H1 (cell line): ENCODE measurements around the gene RDH14. TPM values are rescaled to one million over a fixed set of nuclear protein-coding genes. Genes with fewer than 3 reads are reported as not detected.

Experiments
- CREB1 ChIP-seq: IDR thresholded peaks from 2 replicates; pipeline ENCODE4 v1.6.1; 2012; ENCODE audit warnings: inconsistent platforms
- JUND ChIP-seq: IDR thresholded peaks from 2 replicates; pipeline ENCODE4 v1.6.1; 2011; ENCODE audit warnings: mild to moderate bottlenecking, improper control_type of control experiment, low read length
- KDM1A ChIP-seq: fragments of 200-600, 300-600 bp; sonication (generic); IDR thresholded peaks from 2 replicates; pipeline ENCODE4 v1.7.1; 2016; ENCODE audit warnings: mild to moderate bottlenecking, low read length, borderline replicate concordance
- MAFK ChIP-seq: IDR thresholded peaks from 2 replicates; pipeline ENCODE4 v1.6.1; 2012; ENCODE audit warnings: low read depth, mild to moderate bottlenecking, improper control_type of control experiment, low read length
- SIN3A ChIP-seq, 2 experiments: IDR thresholded peaks in 1 of 2; conservative IDR thresholded peaks in 1 of 2; 2 replicates each; pipeline ENCODE4 v1.6.1; 2011 to 2012; ENCODE audit warnings: low read length in 2 of 2, improper control_type of control experiment in 1 of 2, low read depth in 1 of 2, mild to moderate bottlenecking in 1 of 2
- TBP ChIP-seq: IDR thresholded peaks from 2 replicates; pipeline ENCODE4 v1.6.1; 2011; ENCODE audit warnings: low read depth, low read length, improper control_type of control experiment
- polyA plus RNA-seq, 7 experiments: library from polyadenylated mRNA; depleted of rRNA in 3 of 7; stranded (reverse) in 5 of 7; unstranded in 2 of 7; fragments of >200 nt in 5 of 7; fragments of 200-250 nt in 2 of 7; gene quantifications; 1 replicate in 5 of 7; 2 replicates in 1 of 7; 4 replicates in 1 of 7; pipeline versions ENCODE4 v1.2.1 to v1.2.3, GENCODE V29; 2011 to 2013; ENCODE audit warnings: missing spikeins in 2 of 7, mixed read lengths in 2 of 7
- total RNA-seq: library from RNA; stranded (reverse); fragmentation: NEBNext Ultra II Directional; extraction: Animal tissue kit (Norgen Biotek cat#: 25700); gene quantifications from 2 replicates; pipeline ENCODE4 v1.2.1, GENCODE V29; 2021
- TF ChIP-seq, protein P1 (sequence below): IDR thresholded peaks from 2 replicates; pipeline ENCODE4 v1.6.1; 2012; ENCODE audit warnings: low read length, inconsistent platforms

RDH14 gene
- total and polyA plus RNA-seq, 2 of the 8 experiments (the other 6 are each of a cell fraction or from before 2014, with no cell fraction given), result 14.7 to 23.6 TPM

DNA sequence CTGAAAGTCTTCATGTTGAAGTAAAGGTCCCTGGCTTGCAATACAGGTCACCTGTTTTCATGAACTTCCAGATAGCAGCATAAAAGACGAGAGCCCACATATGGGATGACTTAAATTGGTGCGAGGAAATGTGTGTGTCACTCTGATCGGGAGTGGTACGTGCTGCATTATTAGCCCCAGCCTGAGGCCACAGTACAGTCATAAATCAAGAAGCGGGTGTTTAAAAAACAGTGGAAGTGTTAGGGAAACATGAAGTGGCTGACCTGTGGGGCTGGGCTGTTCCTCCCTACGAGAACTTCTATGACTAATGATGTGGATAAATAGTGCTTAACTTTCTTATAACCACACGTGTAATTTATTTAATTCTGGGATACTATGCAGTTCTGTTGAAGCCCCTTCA is 24.4 kb downstream of the RDH14 start (continued):
- TF ChIP-seq, protein P1, sequence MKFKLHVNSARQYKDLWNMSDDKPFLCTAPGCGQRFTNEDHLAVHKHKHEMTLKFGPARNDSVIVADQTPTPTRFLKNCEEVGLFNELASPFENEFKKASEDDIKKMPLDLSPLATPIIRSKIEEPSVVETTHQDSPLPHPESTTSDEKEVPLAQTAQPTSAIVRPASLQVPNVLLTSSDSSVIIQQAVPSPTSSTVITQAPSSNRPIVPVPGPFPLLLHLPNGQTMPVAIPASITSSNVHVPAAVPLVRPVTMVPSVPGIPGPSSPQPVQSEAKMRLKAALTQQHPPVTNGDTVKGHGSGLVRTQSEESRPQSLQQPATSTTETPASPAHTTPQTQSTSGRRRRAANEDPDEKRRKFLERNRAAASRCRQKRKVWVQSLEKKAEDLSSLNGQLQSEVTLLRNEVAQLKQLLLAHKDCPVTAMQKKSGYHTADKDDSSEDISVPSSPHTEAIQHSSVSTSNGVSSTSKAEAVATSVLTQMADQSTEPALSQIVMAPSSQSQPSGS, result no peak
- no peak for TF ChIP-seq SIN3A (conservative IDR thresholded peaks at IDR 0.05 in 1 of 2, IDR thresholded peaks at IDR 0.05 in 1 of 2; ENCODE audit: low read depth in 1 of 2, low read length in 2 of 2)
- no peak for TF ChIP-seq KDM1A
- no peak for TF ChIP-seq CREB1
- TF ChIP-seq TBP, result no peak
- TF ChIP-seq JUND, result no peak
- TF ChIP-seq MAFK, result no peak
